AG04450 (cell line): ENCODE results near the gene PTPN22. TPM values are rescaled to one million over a fixed set of nuclear protein-coding genes. Genes with fewer than 3 reads are reported as not detected.
A peak's percentile ranks its signal among the peaks of the same experiment; 100 is the strongest.

Source experiments
- CTCF ChIA-PET: fragments of 300-600, 350-600 bp; formaldehyde crosslinking; extraction: SDS; loops from one replicate; lab custom pipeline; 2022; ENCODE audit warnings: antibody characterized with exemption, inconsistent platforms; lab: Charles Lee
- POLR2A ChIA-PET: fragments of 350-600 bp; formaldehyde crosslinking; extraction: SDS; loops from one replicate; lab custom pipeline; 2021; ENCODE audit warnings: antibody characterized with exemption, inconsistent platforms; lab: Yijun Ruan, JAX
- DNase-seq: peaks from one replicate; pipeline ENCODE4 v3.0.0-alpha.2; 2011; ENCODE audit warnings: low read depth, low spot score
- H3K27ac ChIP-seq: one replicate; pipeline ENCODE4 v1.5.1; 2012; ENCODE audit warnings: low read depth, low read length, control low read depth
- H3K27me3 ChIP-seq: one replicate; pipeline ENCODE4 v1.6.0; 2012; ENCODE audit warnings: low read length; ENCODE audit not compliant: control insufficient read depth, insufficient read depth
- H3K4me3 ChIP-seq: 2 replicates; pipeline ENCODE4 v1.5.1; 2011; ENCODE audit warnings: mild to moderate bottlenecking, low read depth, low read length, control low read depth
- H3K9me3 ChIP-seq: 2 replicates; pipeline ENCODE4 v1.5.1; 2012; ENCODE audit warnings: low read length; ENCODE audit not compliant: control insufficient read depth, insufficient read depth
- polyA plus RNA-seq: library from polyadenylated mRNA; depleted of rRNA; stranded (reverse); fragments of >200 nt; gene quantifications from 2 replicates; pipeline ENCODE4 v1.2.3, GENCODE V29; 2011
- TF ChIP-seq, protein P1 (sequence below): IDR thresholded peaks from 2 replicates; pipeline ENCODE4 v1.5.1; 2011; ENCODE audit warnings: low read depth, low read length, control low read depth, inconsistent platforms

Gene PTPN22
- polyA plus RNA-seq, 1 experiment = 0.17 TPM

DNA sequence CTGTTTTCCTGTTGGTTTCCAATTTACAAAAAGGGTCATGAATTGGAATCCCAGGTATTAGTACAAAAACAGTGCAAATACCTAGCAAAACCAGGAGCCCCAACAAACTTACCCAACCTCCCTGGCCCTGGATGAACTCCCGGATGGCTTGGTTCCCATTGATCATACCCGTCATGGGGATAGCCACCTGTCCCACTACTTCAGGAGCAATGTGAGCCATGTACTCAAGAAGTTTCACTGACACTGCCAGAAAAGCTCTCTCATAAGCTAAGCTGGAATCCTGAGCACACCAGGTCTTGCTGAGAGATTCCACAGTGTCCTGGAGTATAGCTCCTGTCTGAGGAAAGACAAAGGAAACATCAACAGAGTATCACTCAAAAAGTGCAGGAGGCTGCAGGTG lies 10.1 kb upstream of the PTPN22 start:
- POLR2A ChIA-PET = no interaction called here
- Histone ChIP-seq H3K27me3 (no peaks in the 10 kb centered on the region), H3K27ac (no peak overlapping the region), H3K4me3 (no peak overlapping the region), H3K9me3 (no peaks in the 10 kb centered on the region)
- TF ChIP-seq, protein P1, sequence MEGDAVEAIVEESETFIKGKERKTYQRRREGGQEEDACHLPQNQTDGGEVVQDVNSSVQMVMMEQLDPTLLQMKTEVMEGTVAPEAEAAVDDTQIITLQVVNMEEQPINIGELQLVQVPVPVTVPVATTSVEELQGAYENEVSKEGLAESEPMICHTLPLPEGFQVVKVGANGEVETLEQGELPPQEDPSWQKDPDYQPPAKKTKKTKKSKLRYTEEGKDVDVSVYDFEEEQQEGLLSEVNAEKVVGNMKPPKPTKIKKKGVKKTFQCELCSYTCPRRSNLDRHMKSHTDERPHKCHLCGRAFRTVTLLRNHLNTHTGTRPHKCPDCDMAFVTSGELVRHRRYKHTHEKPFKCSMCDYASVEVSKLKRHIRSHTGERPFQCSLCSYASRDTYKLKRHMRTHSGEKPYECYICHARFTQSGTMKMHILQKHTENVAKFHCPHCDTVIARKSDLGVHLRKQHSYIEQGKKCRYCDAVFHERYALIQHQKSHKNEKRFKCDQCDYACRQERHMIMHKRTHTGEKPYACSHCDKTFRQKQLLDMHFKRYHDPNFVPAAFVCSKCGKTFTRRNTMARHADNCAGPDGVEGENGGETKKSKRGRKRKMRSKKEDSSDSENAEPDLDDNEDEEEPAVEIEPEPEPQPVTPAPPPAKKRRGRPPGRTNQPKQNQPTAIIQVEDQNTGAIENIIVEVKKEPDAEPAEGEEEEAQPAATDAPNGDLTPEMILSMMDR = no peak
- CTCF ChIA-PET = no interaction called here
- DNase-seq = no peak

DNA sequence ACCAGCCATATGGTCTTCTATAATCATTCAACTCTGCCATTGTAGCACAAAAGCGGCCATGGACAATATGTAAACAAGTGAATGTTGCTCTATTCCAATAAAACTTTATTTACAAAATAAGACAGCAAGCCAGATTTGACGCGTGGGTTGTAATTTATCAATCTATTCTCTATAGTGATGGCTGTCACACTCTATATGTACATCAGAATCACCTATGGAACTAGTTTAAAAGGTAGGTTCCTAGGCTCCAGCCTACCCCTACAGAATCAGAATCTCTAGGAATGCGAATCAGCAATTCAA lies 8.2 kb upstream of the PTPN22 start:
- ChIA-PET POLR2A (no interaction called here), CTCF (interaction anchor here (1.2 to 1.8 kb wide), 3 partner anchors 44 to 807 kb away, joined by 5 to 7 read pairs (median 7); partner anchors contain the start of gene LRIG2)
- Histone ChIP-seq H3K27me3 (no peaks in the 10 kb centered on the region), H3K4me3 (no peak overlapping the region), H3K27ac (no peak overlapping the region), H3K9me3 (no peaks in the 10 kb centered on the region)
- TF ChIP-seq, protein P1 = no peak
- DNase-seq = no peak

DNA sequence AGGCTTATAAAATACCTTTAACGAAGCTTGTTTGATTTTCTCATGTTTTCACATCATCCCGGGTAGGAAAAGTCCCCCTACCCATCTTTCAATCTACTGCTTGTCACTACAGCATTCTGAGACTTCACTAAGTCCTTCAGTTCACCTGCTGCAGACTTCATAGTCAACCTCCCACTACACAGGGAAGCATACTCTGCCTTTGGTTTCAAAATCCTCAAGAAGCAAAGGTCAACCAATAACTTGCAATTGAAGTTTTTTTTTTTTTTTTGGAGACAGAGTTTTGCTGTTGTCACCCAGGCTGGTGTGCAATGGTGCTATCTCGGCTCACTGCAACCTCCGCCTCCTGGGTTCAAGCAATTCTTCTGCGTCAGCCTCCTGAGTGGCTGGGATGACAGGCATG lies 4.7 kb upstream of the PTPN22 start:
- Histone ChIP-seq H3K27me3 (no peaks in the 10 kb centered on the region), H3K9me3 (no peaks in the 10 kb centered on the region), H3K4me3 (no peak overlapping the region), H3K27ac (no peak overlapping the region)
- ChIA-PET POLR2A (no interaction called here), CTCF (no interaction called here)
- TF ChIP-seq, protein P1 = no peak
- no peak for DNase-seq

DNA sequence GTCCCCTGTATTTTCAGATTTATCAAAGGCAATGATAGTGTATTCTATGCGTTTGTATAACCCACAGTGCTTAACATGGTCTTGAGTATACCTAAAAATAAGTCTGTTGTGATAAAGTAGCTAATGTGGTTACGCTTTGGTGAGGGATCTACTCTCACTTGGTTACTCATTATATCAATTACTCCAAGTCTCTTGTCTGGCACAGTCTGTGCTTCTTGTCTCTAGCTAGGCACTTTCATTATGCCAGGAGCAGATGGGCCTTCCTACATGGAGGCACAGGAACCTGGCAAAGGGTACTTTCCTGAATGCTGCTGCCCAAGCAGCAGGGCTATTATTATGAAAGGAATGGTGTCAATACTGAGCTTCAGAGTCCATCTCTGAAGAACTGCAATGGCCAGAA lies 4.2 kb upstream of the PTPN22 start:
- no peaks in the 10 kb centered on the region for H3K27me3 ChIP-seq
- POLR2A ChIA-PET = interaction anchor here (0.6 kb wide), 1 partner anchor 22 kb away, joined by 5 read pairs; no protein-coding TSS in a partner anchor
- no peak overlapping the region for H3K27ac ChIP-seq
- CTCF ChIA-PET = no interaction called here
- TF ChIP-seq, protein P1 = no peak
- DNase-seq = no peak
- no peak overlapping the region for H3K4me3 ChIP-seq
- H3K9me3 ChIP-seq = no peaks in the 10 kb centered on the region

DNA sequence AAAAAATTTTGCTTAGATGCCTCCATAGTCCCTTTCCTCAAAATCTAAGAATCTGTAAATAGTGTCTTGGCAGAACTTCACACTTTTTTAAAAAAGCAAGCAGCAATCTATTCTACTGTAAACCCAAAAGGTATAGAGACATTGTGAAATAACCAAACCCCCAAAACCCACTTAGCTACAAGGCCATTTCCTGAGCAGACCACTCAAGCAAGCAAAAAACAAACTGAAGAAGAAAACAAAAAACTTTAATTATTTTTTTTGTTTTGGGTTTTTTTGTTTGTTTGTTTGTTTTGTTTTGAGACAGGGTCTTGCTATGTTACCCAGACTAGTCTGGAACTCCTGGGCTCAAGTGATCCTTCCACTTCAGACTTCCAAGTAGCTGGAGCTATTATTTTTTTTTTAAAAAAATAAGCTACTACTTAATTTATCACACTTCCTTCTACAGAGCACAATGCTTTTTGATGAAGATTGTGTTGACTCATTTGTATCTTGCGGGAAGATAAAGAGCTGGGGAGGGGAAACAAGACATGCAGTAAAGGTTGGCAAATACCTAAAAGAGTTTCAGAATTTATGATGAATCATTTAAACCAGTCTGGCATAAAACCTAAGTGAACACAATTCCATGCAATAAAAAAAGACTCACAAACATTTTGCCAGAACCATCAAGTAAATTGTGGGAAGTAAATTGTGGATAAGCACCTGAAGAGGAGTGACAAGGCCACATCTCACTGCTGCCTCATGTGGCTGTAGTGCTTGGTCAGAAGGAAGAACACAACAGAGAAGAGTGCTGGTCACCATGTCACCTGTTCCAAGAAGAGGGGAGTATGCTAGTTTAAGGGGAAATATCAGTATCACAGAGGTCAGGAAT lies 2.7 kb upstream of the PTPN22 start:
- no peak for DNase-seq
- H3K27me3 ChIP-seq = no peaks in the 10 kb centered on the region
- no peaks in the 10 kb centered on the region for H3K9me3 ChIP-seq
- H3K27ac ChIP-seq = no peak overlapping the region
- ChIA-PET POLR2A (no interaction called here), CTCF (interaction anchor here (0.8 to 1.0 kb wide), 2 partner anchors 39 to 802 kb away, joined by 3 to 6 read pairs; partner anchors contain the start of gene LRIG2)
- no peak overlapping the region for H3K4me3 ChIP-seq
- TF ChIP-seq, protein P1 = peak; percentile 23; the same call in 1 of the 2 replicates
